Measurements from ENCODE around the gene B4GALT5. TPM values are rescaled to one million over a fixed set of nuclear protein-coding genes. Genes with fewer than 3 reads are reported as not detected.
A peak's percentile ranks its signal among the peaks of the same experiment; 100 is the strongest.

B4GALT5 gene
- total RNA-seq, 1 experiment from 2014 or later = 62.4 TPM

DNA sequence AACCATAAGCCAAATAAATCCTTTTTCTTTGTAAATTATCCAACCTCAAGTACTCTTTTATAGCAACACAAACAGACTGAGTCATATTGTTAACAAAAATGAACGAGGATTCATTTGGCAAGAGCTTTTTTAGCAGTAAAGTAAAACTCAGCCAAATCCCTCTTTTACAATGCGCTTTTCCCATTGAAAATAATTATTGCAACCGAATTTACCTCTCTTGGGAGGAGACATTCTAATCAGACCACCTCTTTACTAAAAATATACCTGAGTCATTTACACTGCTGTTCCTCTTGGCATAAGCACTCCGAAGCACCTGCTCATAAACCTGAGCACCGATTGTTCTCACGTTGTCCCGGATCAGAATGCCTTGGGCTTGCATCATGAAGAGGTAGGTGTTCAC lies 57.4 kb downstream of the B4GALT5 start:
- TF ChIP-seq, protein P1, sequence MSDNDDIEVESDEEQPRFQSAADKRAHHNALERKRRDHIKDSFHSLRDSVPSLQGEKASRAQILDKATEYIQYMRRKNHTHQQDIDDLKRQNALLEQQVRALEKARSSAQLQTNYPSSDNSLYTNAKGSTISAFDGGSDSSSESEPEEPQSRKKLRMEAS (CRISPR knock-in tag; IDR thresholded peaks at IDR 0.05) = no peak
- TF ChIP-seq FOXP1 (CRISPR knock-in tag; IDR thresholded peaks at IDR 0.05; ENCODE audit: borderline replicate concordance) (no peak), ZNF121 (CRISPR knock-in tag; IDR thresholded peaks at IDR 0.05) (no peak), TP53 (CRISPR knock-in tag; IDR thresholded peaks at IDR 0.05) (no peak), TEAD1 (CRISPR knock-in tag; IDR thresholded peaks at IDR 0.05) (no peak), HMGA2 (CRISPR knock-in tag; IDR thresholded peaks at IDR 0.05) (no peak), PRRX2 (CRISPR knock-in tag; IDR thresholded peaks at IDR 0.05) (no peak), ZNF263 (CRISPR knock-in tag; IDR thresholded peaks at IDR 0.05; ENCODE audit: low read depth) (no peak), OVOL2 (CRISPR knock-in tag; IDR thresholded peaks at IDR 0.05; ENCODE audit: borderline replicate concordance) (no peak), JUN (CRISPR knock-in tag; IDR thresholded peaks at IDR 0.05) (no peak)
- TF ChIP-seq, protein P2, sequence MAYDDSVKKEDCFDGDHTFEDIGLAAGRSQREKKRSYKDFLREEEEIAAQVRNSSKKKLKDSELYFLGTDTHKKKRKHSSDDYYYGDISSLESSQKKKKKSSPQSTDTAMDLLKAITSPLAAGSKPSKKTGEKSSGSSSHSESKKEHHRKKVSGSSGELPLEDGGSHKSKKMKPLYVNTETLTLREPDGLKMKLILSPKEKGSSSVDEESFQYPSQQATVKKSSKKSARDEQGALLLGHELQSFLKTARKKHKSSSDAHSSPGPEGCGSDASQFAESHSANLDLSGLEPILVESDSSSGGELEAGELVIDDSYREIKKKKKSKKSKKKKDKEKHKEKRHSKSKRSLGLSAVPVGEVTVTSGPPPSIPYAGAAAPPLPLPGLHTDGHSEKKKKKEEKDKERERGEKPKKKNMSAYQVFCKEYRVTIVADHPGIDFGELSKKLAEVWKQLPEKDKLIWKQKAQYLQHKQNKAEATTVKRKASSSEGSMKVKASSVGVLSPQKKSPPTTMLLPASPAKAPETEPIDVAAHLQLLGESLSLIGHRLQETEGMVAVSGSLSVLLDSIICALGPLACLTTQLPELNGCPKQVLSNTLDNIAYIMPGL (CRISPR knock-in tag; IDR thresholded peaks at IDR 0.05) = no peak
- TF ChIP-seq, protein P3, sequence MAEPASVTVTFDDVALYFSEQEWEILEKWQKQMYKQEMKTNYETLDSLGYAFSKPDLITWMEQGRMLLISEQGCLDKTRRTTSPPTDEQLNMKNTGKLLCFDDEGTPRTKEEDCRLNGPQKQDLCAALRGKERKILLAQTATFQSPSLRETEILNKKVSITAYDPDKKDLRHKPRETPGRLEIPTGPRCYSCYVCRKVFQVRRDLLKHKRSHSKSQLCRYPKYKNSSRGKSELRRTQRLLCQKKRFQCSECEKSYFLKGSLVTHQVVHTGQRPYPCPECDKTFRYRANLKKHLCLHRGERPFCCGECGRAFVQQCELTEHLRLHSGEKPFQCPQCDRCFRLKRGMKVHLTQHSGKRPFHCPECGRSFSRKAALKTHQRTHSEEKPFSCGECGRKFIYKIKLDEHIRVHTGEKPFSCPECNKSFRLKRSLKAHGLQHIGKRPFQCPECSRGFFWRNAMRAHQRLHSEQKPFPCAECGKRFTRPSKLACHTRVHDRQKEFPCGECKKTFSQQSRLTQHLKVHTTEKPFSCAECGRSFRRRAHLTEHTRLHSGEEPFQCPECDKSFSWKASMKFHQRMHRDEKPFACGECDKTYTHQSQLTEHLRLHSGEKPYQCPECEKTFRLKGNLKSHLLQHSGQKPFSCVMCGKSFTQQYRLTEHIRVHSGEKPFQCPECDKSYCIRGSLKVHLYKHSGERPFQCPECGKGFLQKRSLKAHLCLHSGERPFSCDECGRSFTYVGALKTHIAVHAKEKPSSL (CRISPR knock-in tag; conservative IDR thresholded peaks at IDR 0.05) = no peak
- TF ChIP-seq, protein P4, sequence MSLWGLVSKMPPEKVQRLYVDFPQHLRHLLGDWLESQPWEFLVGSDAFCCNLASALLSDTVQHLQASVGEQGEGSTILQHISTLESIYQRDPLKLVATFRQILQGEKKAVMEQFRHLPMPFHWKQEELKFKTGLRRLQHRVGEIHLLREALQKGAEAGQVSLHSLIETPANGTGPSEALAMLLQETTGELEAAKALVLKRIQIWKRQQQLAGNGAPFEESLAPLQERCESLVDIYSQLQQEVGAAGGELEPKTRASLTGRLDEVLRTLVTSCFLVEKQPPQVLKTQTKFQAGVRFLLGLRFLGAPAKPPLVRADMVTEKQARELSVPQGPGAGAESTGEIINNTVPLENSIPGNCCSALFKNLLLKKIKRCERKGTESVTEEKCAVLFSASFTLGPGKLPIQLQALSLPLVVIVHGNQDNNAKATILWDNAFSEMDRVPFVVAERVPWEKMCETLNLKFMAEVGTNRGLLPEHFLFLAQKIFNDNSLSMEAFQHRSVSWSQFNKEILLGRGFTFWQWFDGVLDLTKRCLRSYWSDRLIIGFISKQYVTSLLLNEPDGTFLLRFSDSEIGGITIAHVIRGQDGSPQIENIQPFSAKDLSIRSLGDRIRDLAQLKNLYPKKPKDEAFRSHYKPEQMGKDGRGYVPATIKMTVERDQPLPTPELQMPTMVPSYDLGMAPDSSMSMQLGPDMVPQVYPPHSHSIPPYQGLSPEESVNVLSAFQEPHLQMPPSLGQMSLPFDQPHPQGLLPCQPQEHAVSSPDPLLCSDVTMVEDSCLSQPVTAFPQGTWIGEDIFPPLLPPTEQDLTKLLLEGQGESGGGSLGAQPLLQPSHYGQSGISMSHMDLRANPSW (CRISPR knock-in tag; conservative IDR thresholded peaks at IDR 0.05; ENCODE audit: low read depth) = no peak
- TF ChIP-seq, protein P5, sequence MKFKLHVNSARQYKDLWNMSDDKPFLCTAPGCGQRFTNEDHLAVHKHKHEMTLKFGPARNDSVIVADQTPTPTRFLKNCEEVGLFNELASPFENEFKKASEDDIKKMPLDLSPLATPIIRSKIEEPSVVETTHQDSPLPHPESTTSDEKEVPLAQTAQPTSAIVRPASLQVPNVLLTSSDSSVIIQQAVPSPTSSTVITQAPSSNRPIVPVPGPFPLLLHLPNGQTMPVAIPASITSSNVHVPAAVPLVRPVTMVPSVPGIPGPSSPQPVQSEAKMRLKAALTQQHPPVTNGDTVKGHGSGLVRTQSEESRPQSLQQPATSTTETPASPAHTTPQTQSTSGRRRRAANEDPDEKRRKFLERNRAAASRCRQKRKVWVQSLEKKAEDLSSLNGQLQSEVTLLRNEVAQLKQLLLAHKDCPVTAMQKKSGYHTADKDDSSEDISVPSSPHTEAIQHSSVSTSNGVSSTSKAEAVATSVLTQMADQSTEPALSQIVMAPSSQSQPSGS (CRISPR knock-in tag; IDR thresholded peaks at IDR 0.05; ENCODE audit: borderline replicate concordance, low read depth) = no peak
- POLR2A ChIA-PET = no interaction called here
- H3K27ac Mint-ChIP-seq = peak overlapping the region; percentile 55
- H3K4me1 Mint-ChIP-seq = peaks cover 7% of the 10 kb centered on the region
- H3K4me3 Mint-ChIP-seq = no peak overlapping the region
- CTCF ChIA-PET = interaction anchor here (0.6 kb wide), 1 partner anchor 361 kb away, joined by 3 read pairs; no protein-coding TSS in a partner anchor
- no peaks in the 10 kb centered on the region for H3K9me3 Mint-ChIP-seq
- ATAC-seq = no peak
- peaks cover 40% of the 10 kb centered on the region for H3K36me3 Mint-ChIP-seq
- H3K27me3 Mint-ChIP-seq (ENCODE audit: low read depth) = no peaks in the 10 kb centered on the region
- no peak for DNase-seq (ENCODE audit: low spot score)

DNA sequence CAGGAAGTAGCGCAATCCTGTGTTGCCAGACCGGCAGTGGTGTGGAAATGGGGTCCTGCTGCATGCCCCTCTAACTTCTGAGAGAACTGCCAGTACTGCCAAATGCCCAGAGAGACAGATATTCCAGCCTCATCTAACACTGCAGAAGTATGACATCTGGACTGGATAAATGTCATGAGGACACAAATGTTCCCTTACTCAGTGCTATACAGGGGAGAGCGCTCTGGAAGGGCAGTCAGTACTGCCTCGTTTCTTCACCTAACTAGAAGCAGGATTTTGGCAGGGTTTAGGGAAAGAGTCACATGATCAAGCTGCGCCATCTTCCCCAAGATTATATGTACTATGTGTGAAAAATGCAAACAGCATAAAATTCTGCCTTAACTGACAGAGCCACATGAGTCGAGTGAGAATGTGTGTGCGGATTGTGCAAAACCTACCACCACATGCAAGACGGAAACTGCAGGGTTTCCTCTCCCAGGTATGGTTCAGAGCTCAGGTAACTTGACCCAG lies 59.7 kb downstream of the B4GALT5 start:
- DNase-seq (ENCODE audit: low spot score) (no peak), ATAC-seq (no peak)
- H3K9me3 Mint-ChIP-seq = no peaks in the 10 kb centered on the region
- 0 out of 2 replicates have a peak overlapping the region, but pooled peaks have one; percentile 17 for H3K27ac Mint-ChIP-seq
- H3K27me3 Mint-ChIP-seq (ENCODE audit: low read depth) = no peaks in the 10 kb centered on the region
- H3K4me3 Mint-ChIP-seq = no peak overlapping the region
- no peaks in the 10 kb centered on the region for H3K4me1 Mint-ChIP-seq
- ChIA-PET CTCF (interaction anchor here (0.7 kb wide), 1 partner anchor 192 kb away, joined by 3 read pairs; no protein-coding TSS in a partner anchor), POLR2A (no interaction called here)
- H3K36me3 Mint-ChIP-seq = peaks cover 44% of the 10 kb centered on the region
- TF ChIP-seq PRRX2 (CRISPR knock-in tag; IDR thresholded peaks at IDR 0.05) = no peak
- TF ChIP-seq, protein P3 (CRISPR knock-in tag; conservative IDR thresholded peaks at IDR 0.05) = no peak
- TF ChIP-seq OVOL2 (CRISPR knock-in tag; IDR thresholded peaks at IDR 0.05; ENCODE audit: borderline replicate concordance) = no peak
- TF ChIP-seq, protein P6, sequence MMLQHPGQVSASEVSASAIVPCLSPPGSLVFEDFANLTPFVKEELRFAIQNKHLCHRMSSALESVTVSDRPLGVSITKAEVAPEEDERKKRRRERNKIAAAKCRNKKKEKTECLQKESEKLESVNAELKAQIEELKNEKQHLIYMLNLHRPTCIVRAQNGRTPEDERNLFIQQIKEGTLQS (CRISPR knock-in tag; conservative IDR thresholded peaks at IDR 0.05) = no peak
- TF ChIP-seq, protein P7, sequence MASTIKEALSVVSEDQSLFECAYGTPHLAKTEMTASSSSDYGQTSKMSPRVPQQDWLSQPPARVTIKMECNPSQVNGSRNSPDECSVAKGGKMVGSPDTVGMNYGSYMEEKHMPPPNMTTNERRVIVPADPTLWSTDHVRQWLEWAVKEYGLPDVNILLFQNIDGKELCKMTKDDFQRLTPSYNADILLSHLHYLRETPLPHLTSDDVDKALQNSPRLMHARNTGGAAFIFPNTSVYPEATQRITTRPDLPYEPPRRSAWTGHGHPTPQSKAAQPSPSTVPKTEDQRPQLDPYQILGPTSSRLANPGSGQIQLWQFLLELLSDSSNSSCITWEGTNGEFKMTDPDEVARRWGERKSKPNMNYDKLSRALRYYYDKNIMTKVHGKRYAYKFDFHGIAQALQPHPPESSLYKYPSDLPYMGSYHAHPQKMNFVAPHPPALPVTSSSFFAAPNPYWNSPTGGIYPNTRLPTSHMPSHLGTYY (CRISPR knock-in tag; IDR thresholded peaks at IDR 0.05) = no peak
- TF ChIP-seq, protein P8, sequence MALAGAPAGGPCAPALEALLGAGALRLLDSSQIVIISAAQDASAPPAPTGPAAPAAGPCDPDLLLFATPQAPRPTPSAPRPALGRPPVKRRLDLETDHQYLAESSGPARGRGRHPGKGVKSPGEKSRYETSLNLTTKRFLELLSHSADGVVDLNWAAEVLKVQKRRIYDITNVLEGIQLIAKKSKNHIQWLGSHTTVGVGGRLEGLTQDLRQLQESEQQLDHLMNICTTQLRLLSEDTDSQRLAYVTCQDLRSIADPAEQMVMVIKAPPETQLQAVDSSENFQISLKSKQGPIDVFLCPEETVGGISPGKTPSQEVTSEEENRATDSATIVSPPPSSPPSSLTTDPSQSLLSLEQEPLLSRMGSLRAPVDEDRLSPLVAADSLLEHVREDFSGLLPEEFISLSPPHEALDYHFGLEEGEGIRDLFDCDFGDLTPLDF (CRISPR knock-in tag; IDR thresholded peaks at IDR 0.05) = no peak
- TF ChIP-seq, protein P9, sequence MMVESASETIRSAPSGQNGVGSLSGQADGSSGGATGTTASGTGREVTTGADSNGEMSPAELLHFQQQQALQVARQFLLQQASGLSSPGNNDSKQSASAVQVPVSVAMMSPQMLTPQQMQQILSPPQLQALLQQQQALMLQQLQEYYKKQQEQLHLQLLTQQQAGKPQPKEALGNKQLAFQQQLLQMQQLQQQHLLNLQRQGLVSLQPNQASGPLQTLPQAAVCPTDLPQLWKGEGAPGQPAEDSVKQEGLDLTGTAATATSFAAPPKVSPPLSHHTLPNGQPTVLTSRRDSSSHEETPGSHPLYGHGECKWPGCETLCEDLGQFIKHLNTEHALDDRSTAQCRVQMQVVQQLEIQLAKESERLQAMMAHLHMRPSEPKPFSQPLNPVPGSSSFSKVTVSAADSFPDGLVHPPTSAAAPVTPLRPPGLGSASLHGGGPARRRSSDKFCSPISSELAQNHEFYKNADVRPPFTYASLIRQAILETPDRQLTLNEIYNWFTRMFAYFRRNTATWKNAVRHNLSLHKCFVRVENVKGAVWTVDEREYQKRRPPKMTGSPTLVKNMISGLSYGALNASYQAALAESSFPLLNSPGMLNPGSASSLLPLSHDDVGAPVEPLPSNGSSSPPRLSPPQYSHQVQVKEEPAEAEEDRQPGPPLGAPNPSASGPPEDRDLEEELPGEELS (CRISPR knock-in tag; IDR thresholded peaks at IDR 0.05) = no peak
